ENCODE measurements around the gene THRA. TPM values are rescaled to one million over a fixed set of nuclear protein-coding genes. Genes with fewer than 3 reads are reported as not detected.

Gene THRA
- total RNA-seq, 1 experiment from 2014 or later: 14.5 TPM

GRCh38 chr17:40093005-40093579 lies 30.3 kb downstream of the THRA start:
- ChIA-PET POLR2A (ENCODE audit: low non-redundant PET) (no interaction called here), CTCF (no interaction called here)
- TF ChIP-seq CTCF (conservative IDR thresholded peaks at IDR 0.05; ENCODE audit: low read depth, low read length) (no peak), EZH2 (IDR thresholded peaks at IDR 0.05; ENCODE audit: borderline replicate concordance, low read depth, low read length, poor library complexity, severe bottlenecking) (no peak)
- no peak overlapping the region for H3K4me3 ChIP-seq (ENCODE audit: low read depth, low read length, poor library complexity, severe bottlenecking)
- H3K4me1 ChIP-seq (ENCODE audit: insufficient read depth, low read length, poor library complexity, severe bottlenecking): no peaks in the 10 kb centered on the region
- intact Hi-C loops (cut with micrococcal nuclease; ENCODE audit: unreplicated experiment): no loop called here
- no TSS peak for BruUV-seq (replicated peaks)
- H3K36me3 ChIP-seq (ENCODE audit: insufficient read depth, low read length, poor library complexity, severe bottlenecking): no peaks in the 10 kb centered on the region
- no peaks in the 10 kb centered on the region for H3K27me3 ChIP-seq (replicated peaks; ENCODE audit: insufficient read depth, low read depth, low read length, poor library complexity)
- H3K27ac ChIP-seq (ENCODE audit: low read depth, low read length, poor library complexity, severe bottlenecking): no peak overlapping the region
- no peak for DNase-seq (ENCODE audit: low spot score)
- H3K9me3 ChIP-seq (ENCODE audit: low read depth, low read length, poor library complexity, severe bottlenecking): no peaks in the 10 kb centered on the region

- ChIA-PET POLR2A (ENCODE audit: low non-redundant PET) (no interaction called here), CTCF (no interaction called here)
- no peaks in the 10 kb centered on the region for H3K36me3 ChIP-seq (ENCODE audit: insufficient read depth, low read length, poor library complexity, severe bottlenecking)
- BruUV-seq (replicated peaks): no TSS peak
- H3K27ac ChIP-seq (ENCODE audit: low read depth, low read length, poor library complexity, severe bottlenecking): no peak overlapping the region
- H3K4me1 ChIP-seq (ENCODE audit: insufficient read depth, low read length, poor library complexity, severe bottlenecking): peaks cover 3% of the 10 kb centered on the region
- H3K27me3 ChIP-seq (replicated peaks; ENCODE audit: insufficient read depth, low read depth, low read length, poor library complexity): no peaks in the 10 kb centered on the region
- intact Hi-C loops (cut with micrococcal nuclease; ENCODE audit: unreplicated experiment): no loop called here
- DNase-seq (ENCODE audit: low spot score): no peak
- H3K4me3 ChIP-seq (ENCODE audit: low read depth, low read length, poor library complexity, severe bottlenecking): no peak overlapping the region
- H3K9me3 ChIP-seq (ENCODE audit: low read depth, low read length, poor library complexity, severe bottlenecking): no peaks in the 10 kb centered on the region
- no peak for TF ChIP-seq EZH2 (IDR thresholded peaks at IDR 0.05; ENCODE audit: borderline replicate concordance, low read depth, low read length, poor library complexity, severe bottlenecking)
- no peak for TF ChIP-seq CTCF (conservative IDR thresholded peaks at IDR 0.05; ENCODE audit: low read depth, low read length)
Measured at GRCh38 chr17:40093580-40094201, 30.9 kb downstream of the THRA start.

GRCh38 chr17:40094874-40095273 lies 32.1 kb downstream of the THRA start:
- no peaks in the 10 kb centered on the region for H3K9me3 ChIP-seq (ENCODE audit: low read depth, low read length, poor library complexity, severe bottlenecking)
- ChIA-PET CTCF (no interaction called here), POLR2A (ENCODE audit: low non-redundant PET) (no interaction called here)
- H3K27me3 ChIP-seq (replicated peaks; ENCODE audit: insufficient read depth, low read depth, low read length, poor library complexity): no peaks in the 10 kb centered on the region
- TF ChIP-seq CTCF (conservative IDR thresholded peaks at IDR 0.05; ENCODE audit: low read depth, low read length) (no peak), EZH2 (IDR thresholded peaks at IDR 0.05; ENCODE audit: borderline replicate concordance, low read depth, low read length, poor library complexity, severe bottlenecking) (no peak)
- H3K36me3 ChIP-seq (ENCODE audit: insufficient read depth, low read length, poor library complexity, severe bottlenecking): no peaks in the 10 kb centered on the region
- no peak overlapping the region for H3K27ac ChIP-seq (ENCODE audit: low read depth, low read length, poor library complexity, severe bottlenecking)
- intact Hi-C loops (cut with micrococcal nuclease; ENCODE audit: unreplicated experiment): no loop called here
- H3K4me1 ChIP-seq (ENCODE audit: insufficient read depth, low read length, poor library complexity, severe bottlenecking): peaks cover 13% of the 10 kb centered on the region
- BruUV-seq (replicated peaks): no TSS peak
- no peak overlapping the region for H3K4me3 ChIP-seq (ENCODE audit: low read depth, low read length, poor library complexity, severe bottlenecking)
- no peak for DNase-seq (ENCODE audit: low spot score)
